ENCODE measurements around the gene COL18A1. TPM values are rescaled to one million over a fixed set of nuclear protein-coding genes. Genes with fewer than 3 reads are reported as not detected.

The COL18A1 gene
- total and polyA plus RNA-seq, 5 experiments from 2014 or later: 1.5 to 22.2 (median 9.9) TPM

DNA sequence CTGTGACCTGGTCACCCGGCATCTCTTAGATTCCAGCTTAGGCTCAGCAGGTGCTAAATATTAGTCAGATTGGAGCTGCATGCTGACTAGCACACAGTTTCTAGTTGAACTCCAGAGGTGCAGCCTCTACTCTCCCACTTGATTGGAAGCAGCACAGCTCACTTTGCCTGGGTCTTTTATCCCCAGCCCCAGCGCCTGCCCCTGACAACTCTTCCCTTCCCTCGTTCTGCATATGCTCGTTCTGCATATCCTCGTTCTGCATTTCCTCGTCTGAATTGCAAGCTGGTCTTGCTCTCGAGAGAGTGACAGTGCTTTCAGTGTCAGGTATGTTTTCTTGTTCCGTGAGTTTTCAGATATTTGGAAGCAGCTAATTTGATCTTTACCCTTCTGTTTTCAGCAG is 11.7 kb downstream of the COL18A1 start:
- POLR2A ChIA-PET: no interaction called here
- H3K27me3 Mint-ChIP-seq: peaks cover 0 to 10% (median 0%) of the 10 kb centered on the region in 5 donors
- DNase-seq (no peak), ATAC-seq (no peak)
- no peaks in the 10 kb centered on the region for H3K36me3 Mint-ChIP-seq
- no peaks in the 10 kb centered on the region for H3K4me1 Mint-ChIP-seq
- no peaks in the 10 kb centered on the region for H3K9me3 Mint-ChIP-seq
- peak overlapping the region in 1 of 10 donors; percentile 0 for H3K27ac Mint-ChIP-seq
- peak overlapping the region in 1 of 10 donors; percentile 7 for H3K4me3 Mint-ChIP-seq

DNA sequence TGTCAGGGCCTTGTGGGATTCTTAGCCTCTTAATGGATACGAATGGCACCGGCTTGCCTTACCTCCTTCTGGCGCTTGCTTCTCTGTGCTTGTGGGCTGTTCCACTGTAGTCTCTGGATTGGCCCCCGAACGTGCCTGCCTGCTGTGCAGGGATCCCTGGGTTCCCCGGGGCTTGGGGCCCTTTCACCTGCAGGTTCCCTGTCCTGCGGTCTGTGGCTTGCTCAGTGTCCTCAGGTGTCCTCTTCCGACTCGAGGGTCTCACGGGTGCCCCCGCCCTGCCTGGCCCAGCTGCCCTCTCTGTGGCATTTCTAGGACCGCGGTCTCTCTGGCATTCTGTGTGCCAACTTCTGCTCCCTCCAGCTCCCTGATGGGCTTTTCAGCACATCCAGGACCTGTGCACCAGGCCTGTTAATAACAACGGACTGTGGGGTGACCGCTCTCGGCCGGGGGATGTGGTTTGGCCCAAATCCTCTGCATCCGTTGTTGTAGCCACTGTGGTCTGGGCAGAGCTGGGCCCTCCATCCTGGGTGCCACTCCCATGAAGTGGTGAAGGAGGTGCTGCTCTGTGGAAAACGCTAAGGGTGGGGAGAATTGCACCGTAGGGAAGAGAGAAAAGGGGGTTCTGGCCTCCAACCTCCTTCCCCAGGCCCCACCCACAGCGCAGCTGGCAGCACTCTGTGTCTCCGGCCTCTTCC is 12.4 kb downstream of the COL18A1 start:
- H3K4me1 Mint-ChIP-seq: no peaks in the 10 kb centered on the region
- peak in 2 of 10 donors; percentile 1 to 59 for DNase-seq
- no peaks in the 10 kb centered on the region for H3K36me3 Mint-ChIP-seq
- H3K4me3 Mint-ChIP-seq: no peak overlapping the region
- no peak for ATAC-seq
- peaks cover 0 to 5% (median 0%) of the 10 kb centered on the region in 5 donors for H3K27me3 Mint-ChIP-seq
- POLR2A ChIA-PET: no interaction called here
- H3K27ac Mint-ChIP-seq: no peak overlapping the region
- no peaks in the 10 kb centered on the region for H3K9me3 Mint-ChIP-seq

DNA sequence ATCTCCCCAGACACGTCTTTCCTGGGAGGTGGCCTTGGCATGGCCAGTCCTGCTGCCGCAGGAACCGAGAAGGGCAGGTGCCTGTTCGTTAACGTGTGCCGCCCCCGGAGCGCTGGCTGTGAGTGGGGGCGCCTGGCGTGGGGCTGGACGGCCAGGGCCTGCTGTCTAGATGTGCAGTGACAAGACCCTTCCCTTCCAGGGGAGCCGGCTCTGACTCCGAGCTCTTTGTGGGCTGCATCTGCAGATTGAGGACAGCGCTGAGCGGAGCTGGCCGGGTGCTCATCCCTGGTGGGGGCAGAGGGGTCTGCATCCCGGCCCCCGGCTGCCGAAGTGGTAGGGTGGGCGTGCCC is 13.0 kb downstream of the COL18A1 start:
- no peak for ATAC-seq
- no peaks in the 10 kb centered on the region for H3K9me3 Mint-ChIP-seq
- no peak overlapping the region for H3K27ac Mint-ChIP-seq
- H3K4me1 Mint-ChIP-seq: no peaks in the 10 kb centered on the region
- DNase-seq: peak in 2 of 10 donors; percentile 0 to 54
- no peaks in the 10 kb centered on the region for H3K36me3 Mint-ChIP-seq
- H3K27me3 Mint-ChIP-seq: peaks cover 0 to 5% (median 0%) of the 10 kb centered on the region in 5 donors
- H3K4me3 Mint-ChIP-seq: no peak overlapping the region
- POLR2A ChIA-PET: no interaction called here

DNA sequence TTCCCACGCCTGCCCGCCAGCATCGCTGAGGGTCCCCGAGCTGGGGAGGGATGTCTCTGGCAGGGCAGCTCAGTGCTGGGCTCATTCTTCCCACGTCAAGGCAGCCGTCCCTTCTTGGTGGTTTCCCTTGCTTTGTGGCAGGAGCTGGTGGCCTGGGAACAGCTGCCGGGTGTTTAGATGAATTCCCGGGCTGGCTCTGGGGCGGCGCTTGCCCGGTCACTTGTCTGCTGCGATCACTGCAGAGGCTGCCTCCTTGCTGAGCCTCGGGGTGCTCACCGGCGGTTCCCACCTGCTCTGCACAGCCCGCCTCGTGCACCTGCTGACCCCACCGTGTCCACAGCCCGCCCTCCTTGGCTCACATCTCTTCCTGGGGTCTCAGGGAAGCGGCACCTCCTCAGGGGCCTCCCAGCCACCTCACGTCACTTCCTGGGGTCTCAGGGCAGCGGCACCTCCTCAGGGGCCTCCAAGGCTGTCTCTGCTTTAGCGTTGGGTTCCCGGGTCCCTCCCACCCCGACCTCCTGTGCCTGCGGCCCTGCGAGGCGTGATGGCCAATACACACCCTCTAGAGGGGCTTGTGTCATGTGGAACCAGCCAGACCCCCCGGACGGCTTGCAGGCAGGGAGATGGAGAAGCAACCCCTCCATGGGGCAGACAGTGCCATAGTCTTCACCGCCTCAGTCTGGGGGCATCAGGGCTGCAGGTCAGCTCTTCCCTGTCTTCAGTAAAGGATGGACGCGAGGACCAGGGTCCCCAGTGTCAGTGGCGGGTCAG is 13.5 kb downstream of the COL18A1 start:
- H3K27ac Mint-ChIP-seq: no peak overlapping the region
- DNase-seq: peak in 2 of 10 donors; percentile 3 to 55
- H3K27me3 Mint-ChIP-seq: peaks cover 0 to 5% (median 0%) of the 10 kb centered on the region in 5 donors
- ATAC-seq: no peak
- H3K4me3 Mint-ChIP-seq: no peak overlapping the region
- H3K4me1 Mint-ChIP-seq: no peaks in the 10 kb centered on the region
- POLR2A ChIA-PET: no interaction called here
- H3K9me3 Mint-ChIP-seq: no peaks in the 10 kb centered on the region
- H3K36me3 Mint-ChIP-seq: no peaks in the 10 kb centered on the region

DNA sequence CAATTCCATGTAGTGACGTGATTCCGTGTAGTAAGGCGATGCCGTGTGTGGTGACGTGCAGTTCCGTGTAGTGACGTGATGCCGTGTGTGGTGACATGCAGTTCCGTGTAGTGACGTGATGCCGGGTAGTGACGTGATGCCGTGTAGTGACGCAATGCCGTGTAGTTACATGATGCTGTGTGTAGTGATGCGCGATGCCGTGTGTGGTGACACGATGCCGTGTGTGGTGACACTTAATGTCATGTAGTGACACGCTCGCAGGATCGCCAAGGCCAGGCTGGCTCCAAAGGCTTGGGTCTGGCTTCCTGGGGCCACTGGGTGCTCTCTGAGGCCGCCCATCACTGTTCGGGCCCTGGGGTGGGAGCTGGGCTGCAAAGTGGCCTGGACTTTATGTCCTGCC is 14.2 kb downstream of the COL18A1 start:
- ATAC-seq: no peak
- H3K36me3 Mint-ChIP-seq: no peaks in the 10 kb centered on the region
- peak in 1 of 10 donors; percentile 35 for DNase-seq
- H3K4me1 Mint-ChIP-seq: no peaks in the 10 kb centered on the region
- peak overlapping the region in 1 of 10 donors; percentile 22 for H3K27ac Mint-ChIP-seq
- no peak overlapping the region for H3K4me3 Mint-ChIP-seq
- H3K27me3 Mint-ChIP-seq: peaks cover 0 to 5% (median 0%) of the 10 kb centered on the region in 5 donors
- POLR2A ChIA-PET: no interaction called here
- no peaks in the 10 kb centered on the region for H3K9me3 Mint-ChIP-seq

DNA sequence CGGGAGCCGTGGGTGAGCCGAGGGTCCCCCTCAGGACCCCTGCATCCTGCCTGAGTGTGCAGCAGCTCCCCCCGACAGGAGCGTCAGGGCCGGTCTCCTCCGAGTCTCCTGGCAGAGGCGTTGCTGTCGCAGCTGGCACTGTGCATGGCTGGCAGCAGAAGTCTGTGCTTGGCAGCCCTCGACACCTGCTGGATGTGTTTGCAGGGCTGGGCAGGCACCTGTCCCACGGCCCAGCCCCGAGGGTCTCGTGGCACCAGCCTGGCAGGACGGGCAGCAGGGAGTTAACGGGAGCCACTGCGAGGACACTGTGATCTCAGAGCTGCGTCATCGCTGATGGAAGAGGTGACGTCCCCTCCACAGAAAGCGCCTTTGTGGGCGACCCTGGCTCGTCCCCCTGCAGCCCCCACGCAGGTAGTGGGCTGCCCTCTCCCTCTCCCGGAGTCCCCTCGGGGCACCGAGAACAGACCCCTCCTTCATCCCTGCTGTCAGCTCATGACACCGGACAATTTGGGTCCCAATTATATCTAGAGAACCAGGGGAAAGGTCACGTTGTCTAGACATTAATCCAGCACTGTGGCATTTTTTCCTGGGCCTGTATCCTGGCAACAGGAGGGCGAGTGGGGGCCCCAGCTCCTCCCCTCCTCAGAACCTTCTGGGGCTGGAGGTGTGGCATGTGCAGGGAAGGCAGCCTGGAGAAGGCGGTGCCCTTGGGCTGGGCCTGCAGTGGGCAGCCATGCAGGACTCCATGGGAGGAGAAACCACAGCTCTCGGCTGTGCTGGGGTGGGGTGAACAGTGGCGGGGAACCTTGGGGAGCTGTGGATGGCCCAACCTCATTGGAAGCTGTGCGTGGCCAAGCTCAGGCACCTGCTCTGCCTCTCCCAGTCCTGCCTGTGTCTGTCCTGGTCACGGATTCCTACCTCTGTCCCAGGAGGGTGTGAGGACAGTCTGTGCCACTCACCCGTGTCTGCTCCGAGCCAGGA is 15.4 kb downstream of the COL18A1 start:
- POLR2A ChIA-PET: interaction anchor here (0.6 kb wide), 1 partner anchor 34 kb away, joined by 3 read pairs; no protein-coding TSS in a partner anchor
- Mint-ChIP-seq H3K9me3 (no peaks in the 10 kb centered on the region), H3K27ac (no peak overlapping the region), H3K36me3 (no peaks in the 10 kb centered on the region), H3K4me3 (no peak overlapping the region), H3K4me1 (no peaks in the 10 kb centered on the region), H3K27me3 (peaks cover 0 to 5% (median 0%) of the 10 kb centered on the region in 5 donors)
- ATAC-seq (no peak), DNase-seq (peak in 2 of 10 donors; percentile 8 to 43)

DNA sequence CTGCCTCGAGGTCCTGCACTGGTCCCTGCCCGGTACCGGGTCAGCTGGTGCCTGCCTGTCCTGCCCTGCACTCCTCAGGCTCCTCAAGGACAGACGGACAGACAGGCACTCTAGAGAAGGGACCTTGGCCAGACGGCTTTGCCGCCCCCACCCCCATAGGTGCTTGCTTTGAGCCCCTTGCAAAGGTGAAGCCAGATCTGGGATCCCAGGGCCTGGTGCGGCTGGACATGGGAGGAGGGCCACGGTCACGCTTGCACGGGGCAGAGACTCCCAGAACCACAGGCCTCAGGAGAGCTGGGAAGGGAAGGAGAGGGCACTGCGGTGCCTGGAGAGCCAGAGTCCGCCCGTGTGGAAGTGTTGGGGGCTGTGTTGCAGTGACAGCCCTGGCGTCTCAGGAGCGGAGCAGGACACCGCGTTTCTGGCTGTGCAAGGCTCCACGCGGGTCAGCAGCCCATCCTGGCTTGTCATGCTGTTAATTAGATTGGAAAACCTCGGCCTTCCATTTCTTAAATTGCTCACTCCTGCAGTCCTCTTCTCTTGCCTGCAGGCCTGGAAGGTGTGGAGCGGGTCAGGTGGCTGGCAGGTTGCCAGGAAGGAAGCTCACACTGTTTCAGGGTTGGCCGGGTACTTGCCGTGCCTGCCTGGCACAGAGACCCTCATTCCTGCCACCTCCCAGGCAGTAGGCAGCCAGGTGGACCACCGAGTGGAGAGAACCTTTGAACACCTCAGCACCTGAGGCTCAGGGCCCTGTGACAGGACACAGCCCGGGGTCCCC is 16.3 kb downstream of the COL18A1 start:
- no peaks in the 10 kb centered on the region for H3K9me3 Mint-ChIP-seq
- no peak for ATAC-seq
- no peak overlapping the region for H3K4me3 Mint-ChIP-seq
- H3K27me3 Mint-ChIP-seq: peaks cover 0 to 5% (median 0%) of the 10 kb centered on the region in 5 donors
- no peaks in the 10 kb centered on the region for H3K4me1 Mint-ChIP-seq
- no peaks in the 10 kb centered on the region for H3K36me3 Mint-ChIP-seq
- no peak overlapping the region for H3K27ac Mint-ChIP-seq
- DNase-seq: peak in 2 of 10 donors; percentile 4 to 61
- POLR2A ChIA-PET: interaction anchor here (0.6 kb wide), 1 partner anchor 35 kb away, joined by 3 read pairs; no protein-coding TSS in a partner anchor

DNA sequence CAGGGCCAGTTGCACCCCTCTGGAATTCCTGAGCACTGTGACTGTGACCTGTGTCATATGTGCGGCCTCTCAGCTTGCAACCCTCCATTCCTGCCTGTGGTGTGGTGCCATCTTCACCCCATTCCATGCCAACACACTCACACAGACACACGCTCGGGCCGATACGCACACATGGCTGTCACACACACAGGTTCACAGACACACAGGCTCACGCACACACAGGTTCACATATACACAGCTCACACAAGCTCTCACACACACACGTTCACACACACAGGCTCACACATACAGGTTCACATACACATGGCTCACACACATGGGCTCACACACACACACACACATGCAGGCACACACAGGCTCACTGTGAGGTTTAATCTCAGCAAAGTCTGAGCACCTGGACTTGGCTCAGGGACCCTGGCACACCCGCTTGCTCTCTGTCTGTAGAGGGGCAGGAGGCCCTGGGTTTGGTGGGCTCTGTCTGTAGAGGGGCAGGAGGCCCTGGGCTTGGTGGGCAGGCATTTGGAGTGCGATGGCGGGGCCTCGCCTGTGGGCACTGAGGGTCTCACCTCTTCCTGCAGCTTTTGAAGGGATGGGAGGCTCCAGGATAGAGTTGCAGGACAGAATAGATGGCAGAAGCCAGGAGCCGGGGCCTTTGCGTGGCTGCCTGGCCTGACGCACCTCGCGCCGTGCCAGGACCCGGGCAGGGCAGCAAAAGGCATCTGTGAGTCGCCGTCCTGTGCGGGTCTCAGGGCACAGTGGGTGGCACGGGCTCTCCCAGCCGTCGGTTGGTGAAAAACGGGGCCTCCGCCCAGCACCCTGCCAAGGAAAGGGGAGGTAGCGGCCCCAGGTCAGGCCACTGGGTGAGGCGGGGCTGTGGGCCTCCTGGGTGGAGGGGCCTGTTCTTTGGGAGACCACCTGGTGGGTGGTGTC is 17.1 kb downstream of the COL18A1 start:
- Mint-ChIP-seq H3K36me3 (no peaks in the 10 kb centered on the region), H3K9me3 (no peaks in the 10 kb centered on the region), H3K4me3 (no peak overlapping the region), H3K4me1 (no peaks in the 10 kb centered on the region), H3K27ac (peak overlapping the region in 1 of 10 donors; percentile 29), H3K27me3 (peaks cover 0 to 2% (median 0%) of the 10 kb centered on the region in 5 donors)
- peak in 2 of 10 donors; percentile 3 to 41 for DNase-seq
- POLR2A ChIA-PET: no interaction called here
- no peak for ATAC-seq

DNA sequence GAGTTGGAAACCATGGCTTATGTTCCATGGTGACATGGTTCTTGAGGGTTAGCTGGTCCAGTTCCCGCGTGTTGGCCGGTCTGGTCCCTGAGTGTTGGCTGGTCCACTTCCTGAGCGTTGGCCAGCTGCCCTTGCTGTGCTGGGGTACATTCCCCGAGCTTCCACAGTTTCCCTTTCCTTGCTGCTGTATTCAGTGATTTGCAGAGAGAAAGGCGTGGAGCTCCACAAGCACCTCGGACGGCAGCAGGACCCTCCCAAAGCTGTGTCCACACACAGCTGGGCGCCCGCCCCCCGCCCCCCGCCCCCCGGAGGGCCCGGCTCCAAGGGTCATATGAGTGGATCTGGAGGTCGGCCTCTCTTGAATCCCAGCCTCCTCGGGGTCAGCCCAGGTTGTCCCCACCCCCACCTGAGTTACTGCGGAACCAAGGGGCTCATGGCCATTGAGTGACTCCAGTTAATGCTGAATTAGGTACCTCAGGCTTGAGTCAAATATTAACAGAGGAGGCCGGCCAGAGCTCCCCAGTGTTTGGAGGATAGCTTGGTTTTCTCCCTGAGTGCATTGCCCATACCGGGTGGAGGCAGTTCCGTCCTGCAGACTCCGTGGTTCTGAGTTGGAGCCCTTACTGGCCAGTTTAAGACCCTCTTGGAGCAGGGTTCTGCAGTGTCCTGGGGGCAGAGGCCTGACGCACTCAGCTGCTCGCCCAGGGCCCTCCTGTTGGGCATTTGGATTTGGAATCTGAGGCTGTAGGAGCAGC is 18.4 kb downstream of the COL18A1 start:
- Mint-ChIP-seq H3K27ac (no peak overlapping the region), H3K4me1 (no peaks in the 10 kb centered on the region), H3K27me3 (peaks cover 0 to 2% (median 0%) of the 10 kb centered on the region in 5 donors), H3K9me3 (no peaks in the 10 kb centered on the region), H3K36me3 (no peaks in the 10 kb centered on the region), H3K4me3 (no peak overlapping the region)
- DNase-seq (peak in 1 of 10 donors; percentile 42), ATAC-seq (no peak)
- POLR2A ChIA-PET: no interaction called here

DNA sequence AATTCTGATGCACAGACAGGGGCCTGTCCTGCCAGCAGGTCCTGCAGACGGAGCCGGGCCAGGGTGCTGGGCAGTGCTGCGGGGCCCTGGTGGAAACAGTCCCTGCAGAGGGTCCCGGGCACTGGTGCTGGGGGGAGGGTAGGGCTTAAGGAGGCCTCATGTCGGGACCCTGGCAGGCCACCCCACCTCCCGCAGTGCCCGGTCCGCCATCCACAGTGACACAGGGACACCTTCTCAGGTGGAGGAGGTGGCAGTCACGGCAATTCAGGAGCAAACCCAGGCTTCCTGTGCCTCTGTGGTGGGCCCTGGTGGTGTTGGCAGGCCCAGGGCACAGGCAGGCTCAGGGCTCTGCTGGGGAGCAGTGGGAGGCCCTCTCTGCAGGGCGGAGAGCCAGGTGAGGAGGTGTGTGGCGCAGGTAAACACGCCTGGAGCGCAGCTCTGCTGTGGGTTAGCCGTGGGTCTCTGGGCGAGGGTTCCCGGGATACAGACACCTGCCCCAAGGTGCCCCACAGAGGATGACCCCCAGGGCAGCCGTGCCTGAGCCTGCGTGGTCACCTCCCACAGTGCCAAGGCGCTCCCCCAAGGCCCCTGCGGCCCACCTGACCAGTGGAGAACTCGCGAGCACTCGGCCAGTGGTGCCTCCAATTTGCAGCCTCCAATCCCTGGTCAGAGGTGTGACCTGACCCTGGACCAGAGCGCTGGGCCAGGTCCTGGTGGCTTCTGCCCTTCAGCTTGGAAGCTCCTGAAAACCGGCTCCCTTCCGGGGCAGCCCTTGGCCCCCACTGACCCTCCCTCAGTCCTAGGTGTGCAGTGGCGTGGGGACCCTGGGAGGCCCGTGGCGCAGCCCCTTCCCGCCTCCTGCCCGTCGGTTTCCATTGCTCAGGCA is 19.2 kb downstream of the COL18A1 start:
- H3K4me1 Mint-ChIP-seq: no peaks in the 10 kb centered on the region
- H3K9me3 Mint-ChIP-seq: no peaks in the 10 kb centered on the region
- no peak overlapping the region for H3K4me3 Mint-ChIP-seq
- POLR2A ChIA-PET: no interaction called here
- H3K36me3 Mint-ChIP-seq: no peaks in the 10 kb centered on the region
- peaks cover 0 to 2% (median 0%) of the 10 kb centered on the region in 5 donors for H3K27me3 Mint-ChIP-seq
- ATAC-seq (no peak), DNase-seq (peak in 1 of 10 donors; percentile 49)
- no peak overlapping the region for H3K27ac Mint-ChIP-seq
